ENCODE results near the gene TMTC2. TPM values are rescaled to one million over a fixed set of nuclear protein-coding genes. Genes with fewer than 3 reads are reported as not detected.

Gene TMTC2
- total and polyA plus RNA-seq, 2 experiments from 2014 or later = 1.5 to 12.0 TPM

- no peaks in the 10 kb centered on the region for H3K36me3 ChIP-seq (replicated peaks; ENCODE audit: insufficient read depth, low read depth)
- no peaks in the 10 kb centered on the region for H3K79me2 ChIP-seq
- H3K9me2 ChIP-seq (replicated peaks; ENCODE audit: insufficient read depth) = no peaks in the 10 kb centered on the region
- no peaks in the 10 kb centered on the region for H4K20me1 ChIP-seq (ENCODE audit: insufficient read depth, poor library complexity, severe bottlenecking)
- TF ChIP-seq CTCF (IDR thresholded peaks at IDR 0.05; ENCODE audit: poor library complexity) = no peak
- no peak for TF ChIP-seq EZH2 (IDR thresholded peaks at IDR 0.05; ENCODE audit: borderline replicate concordance)
- no peak for TF ChIP-seq EZH2phosphoT487 (IDR thresholded peaks at IDR 0.05; ENCODE audit: low read depth, severe bottlenecking, unreplicated experiment)
- no peak overlapping the region for H2AFZ ChIP-seq
- H3K4me2 ChIP-seq = peak overlapping the region; percentile 27
- H3K27ac ChIP-seq = no peak overlapping the region
- no peaks in the 10 kb centered on the region for H3K27me3 ChIP-seq
- no peaks in the 10 kb centered on the region for H3K4me1 ChIP-seq (ENCODE audit: insufficient read depth)
- no peaks in the 10 kb centered on the region for H3K9me3 ChIP-seq (ENCODE audit: low read depth)
- H3K4me3 ChIP-seq = no peak overlapping the region
- 55% methylated on average over 7 of the region's 7 CpGs for WGBS (ENCODE audit: low lambda C conversion rate, missing lambda C conversion rate)
- no peak for DNase-seq (ENCODE audit: low spot score)
Observed at GRCh38 chr12:82663893-82664292, 22.8 kb upstream of the TMTC2 start.

- Histone ChIP-seq H3K9me2 (replicated peaks; ENCODE audit: insufficient read depth) (no peaks in the 10 kb centered on the region), H3K4me1 (ENCODE audit: insufficient read depth) (no peaks in the 10 kb centered on the region), H4K20me1 (ENCODE audit: insufficient read depth, poor library complexity, severe bottlenecking) (no peaks in the 10 kb centered on the region), H2AFZ (no peak overlapping the region), H3K36me3 (replicated peaks; ENCODE audit: insufficient read depth, low read depth) (no peaks in the 10 kb centered on the region), H3K4me2 (no peak overlapping the region), H3K4me3 (no peak overlapping the region), H3K27me3 (no peaks in the 10 kb centered on the region), H3K9me3 (ENCODE audit: low read depth) (no peaks in the 10 kb centered on the region), H3K79me2 (no peaks in the 10 kb centered on the region), H3K27ac (no peak overlapping the region)
- TF ChIP-seq EZH2phosphoT487 (IDR thresholded peaks at IDR 0.05; ENCODE audit: low read depth, severe bottlenecking, unreplicated experiment) = no peak
- no peak for DNase-seq (ENCODE audit: low spot score)
- WGBS (ENCODE audit: low lambda C conversion rate, missing lambda C conversion rate) = 81% methylated on average over 3 of the region's 3 CpGs
Observed at GRCh38 chr12:82665142-82665923, 21.4 kb upstream of the TMTC2 start.

- Histone ChIP-seq H3K4me1 (ENCODE audit: insufficient read depth) (no peaks in the 10 kb centered on the region), H3K27me3 (no peaks in the 10 kb centered on the region), H3K9me2 (replicated peaks; ENCODE audit: insufficient read depth) (no peaks in the 10 kb centered on the region), H3K4me2 (no peak overlapping the region), H3K36me3 (replicated peaks; ENCODE audit: insufficient read depth, low read depth) (no peaks in the 10 kb centered on the region), H3K9me3 (ENCODE audit: low read depth) (no peaks in the 10 kb centered on the region), H2AFZ (no peak overlapping the region), H3K79me2 (no peaks in the 10 kb centered on the region), H3K4me3 (no peak overlapping the region), H3K27ac (no peak overlapping the region), H4K20me1 (ENCODE audit: insufficient read depth, poor library complexity, severe bottlenecking) (no peaks in the 10 kb centered on the region)
- DNase-seq (ENCODE audit: low spot score) = no peak
- 82% methylated on average over 1 of the region's 1 CpG for WGBS (ENCODE audit: low lambda C conversion rate, missing lambda C conversion rate)
- TF ChIP-seq EZH2 (IDR thresholded peaks at IDR 0.05; ENCODE audit: borderline replicate concordance) = no peak
- no peak for TF ChIP-seq EZH2phosphoT487 (IDR thresholded peaks at IDR 0.05; ENCODE audit: low read depth, severe bottlenecking, unreplicated experiment)
- no peak for TF ChIP-seq CTCF (IDR thresholded peaks at IDR 0.05; ENCODE audit: poor library complexity)
Observed at GRCh38 chr12:82666830-82667229, 19.9 kb upstream of the TMTC2 start.

GRCh38 chr12:82671673-82672195 is 15.0 kb upstream of the TMTC2 start:
- TF ChIP-seq CTCF (IDR thresholded peaks at IDR 0.05; ENCODE audit: poor library complexity) (no peak), EZH2phosphoT487 (IDR thresholded peaks at IDR 0.05; ENCODE audit: low read depth, severe bottlenecking, unreplicated experiment) (no peak), EZH2 (IDR thresholded peaks at IDR 0.05; ENCODE audit: borderline replicate concordance) (no peak)
- no peak overlapping the region for H2AFZ ChIP-seq

More at GRCh38 chr12:82671673-82672195, 15.0 kb upstream of the TMTC2 start:
- no peaks in the 10 kb centered on the region for H3K4me1 ChIP-seq (ENCODE audit: insufficient read depth)
- no peak overlapping the region for H3K27ac ChIP-seq
- no peaks in the 10 kb centered on the region for H3K36me3 ChIP-seq (replicated peaks; ENCODE audit: insufficient read depth, low read depth)
- H4K20me1 ChIP-seq (ENCODE audit: insufficient read depth, poor library complexity, severe bottlenecking) = no peaks in the 10 kb centered on the region
- DNase-seq (ENCODE audit: low spot score) = no peak
- H3K9me2 ChIP-seq (replicated peaks; ENCODE audit: insufficient read depth) = no peaks in the 10 kb centered on the region
- 80% methylated on average over 4 of the region's 4 CpGs for WGBS (ENCODE audit: low lambda C conversion rate, missing lambda C conversion rate)
- no peaks in the 10 kb centered on the region for H3K9me3 ChIP-seq (ENCODE audit: low read depth)
- H3K4me3 ChIP-seq = no peak overlapping the region
- H3K79me2 ChIP-seq = no peaks in the 10 kb centered on the region
- H3K4me2 ChIP-seq = no peak overlapping the region
- H3K27me3 ChIP-seq = no peaks in the 10 kb centered on the region

Data from hepatocyte (in vitro differentiated cells).